GM21447 (cell line): ENCODE results near the gene CMIP.
"Not testable (repeated sequence)": the region's sequence is repeated elsewhere in the genome, so short reads cannot be mapped to it uniquely, and the experiment has no call there.

Experiments
- ATAC-seq: cut with Tn5 transposase; IDR thresholded peaks from one replicate; pipeline ENCODE4 v1.9.1; 2021; ENCODE audit not compliant: unreplicated experiment

Gene CMIP

GRCh38 chr16:81676066-81676882, 231.7 kb downstream of the CMIP start:
- no peak for ATAC-seq

GRCh38 chr16:81676883-81677737, 232.5 kb downstream of the CMIP start:
- no peak for ATAC-seq

- no peak for ATAC-seq
These were observed 233.9 kb downstream of the CMIP start for GRCh38 chr16:81678326-81679095.

GRCh38 chr16:81679721-81680430, 235.3 kb downstream of the CMIP start:
- no peak for ATAC-seq

- no peak for ATAC-seq
These were observed 236.1 kb downstream of the CMIP start for GRCh38 chr16:81680444-81681275.

GRCh38 chr16:81681311-81681710, 236.7 kb downstream of the CMIP start:
- no peak for ATAC-seq

GRCh38 chr16:81684242-81684837, 239.7 kb downstream of the CMIP start:
- no peak for ATAC-seq

- ATAC-seq = no peak
These were observed 240.3 kb downstream of the CMIP start for GRCh38 chr16:81684901-81685300.

GRCh38 chr16:81686391-81687130, 242.0 kb downstream of the CMIP start:
- no peak for ATAC-seq

GRCh38 chr16:81687131-81687456, 242.5 kb downstream of the CMIP start:
- no peak for ATAC-seq

- ATAC-seq = no peak
These were observed 243.6 kb downstream of the CMIP start for GRCh38 chr16:81688182-81688581.

GRCh38 chr16:81688839-81689238, 244.2 kb downstream of the CMIP start:
- not testable (repeated sequence) for ATAC-seq

- no peak for ATAC-seq
These were observed 247.4 kb downstream of the CMIP start for GRCh38 chr16:81692021-81692420.

GRCh38 chr16:81692571-81692970, 248.0 kb downstream of the CMIP start:
- ATAC-seq = no peak

GRCh38 chr16:81693041-81693743, 248.6 kb downstream of the CMIP start:
- ATAC-seq = no peak

GRCh38 chr16:81693744-81694303, 249.2 kb downstream of the CMIP start:
- ATAC-seq = no peak

- ATAC-seq = no peak
These were observed 250.1 kb downstream of the CMIP start for GRCh38 chr16:81694494-81695280.
